ENCODE data around the gene GPR158. TPM values are rescaled to one million over a fixed set of nuclear protein-coding genes. Genes with fewer than 3 reads are reported as not detected.

Gene GPR158
- total and polyA plus RNA-seq, 2 experiments from 2014 or later, result not detected

DNA sequence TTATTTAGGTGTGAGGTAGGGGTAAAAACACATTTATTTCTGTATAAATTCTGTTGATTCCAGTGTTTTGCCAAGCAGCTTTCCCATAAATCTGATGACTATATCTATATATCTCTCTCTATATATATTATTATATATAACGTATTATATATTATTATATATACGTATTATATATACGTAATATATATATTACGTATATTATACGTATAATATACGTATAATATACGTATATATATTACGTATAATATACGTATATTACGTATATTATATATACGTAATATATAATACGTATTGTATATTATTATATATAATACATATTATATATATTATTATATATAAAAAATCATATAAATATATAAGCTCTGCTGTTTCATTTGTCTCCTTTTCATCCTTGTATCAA is 163.5 kb downstream of the GPR158 start:
- Histone ChIP-seq H3K9me3 (ENCODE audit: low read depth) (no peaks in the 10 kb centered on the region), H3K4me1 (ENCODE audit: insufficient read depth) (no peaks in the 10 kb centered on the region), H3K9me2 (ENCODE audit: insufficient read depth) (no peaks in the 10 kb centered on the region), H3F3A (ENCODE audit: insufficient read depth) (no peaks in the 10 kb centered on the region), H3K27ac (no peak overlapping the region), H3K9ac (no peak overlapping the region), H2AFZ (no peak overlapping the region), H3K27me3 (replicated peaks; ENCODE audit: insufficient read depth) (no peaks in the 10 kb centered on the region), H3K79me2 (ENCODE audit: insufficient read depth) (no peaks in the 10 kb centered on the region), H4K20me1 (ENCODE audit: insufficient read depth) (no peaks in the 10 kb centered on the region), H3K36me3 (ENCODE audit: low read depth) (no peaks in the 10 kb centered on the region), H3K4me2 (ENCODE audit: unreplicated experiment) (no peak overlapping the region), H3K4me3 (no peak overlapping the region)
- WGBS, 2 experiments (ENCODE audit: low coverage in 1 of 2, low lambda C conversion rate in 2 of 2, missing lambda C conversion rate in 2 of 2), result 63% methylated on average over 12 of the region's 12 CpGs
- DNase-seq, result no peak
- in situ Hi-C loops (cut with MboI), result no loop called here
- no peak for TF ChIP-seq EZH2phosphoT487 (IDR thresholded peaks at IDR 0.05; ENCODE audit: insufficient read depth, low read depth)
- no peak for TF ChIP-seq EZH2 (IDR thresholded peaks at IDR 0.05; ENCODE audit: insufficient read depth, poor library complexity, severe bottlenecking)

DNA sequence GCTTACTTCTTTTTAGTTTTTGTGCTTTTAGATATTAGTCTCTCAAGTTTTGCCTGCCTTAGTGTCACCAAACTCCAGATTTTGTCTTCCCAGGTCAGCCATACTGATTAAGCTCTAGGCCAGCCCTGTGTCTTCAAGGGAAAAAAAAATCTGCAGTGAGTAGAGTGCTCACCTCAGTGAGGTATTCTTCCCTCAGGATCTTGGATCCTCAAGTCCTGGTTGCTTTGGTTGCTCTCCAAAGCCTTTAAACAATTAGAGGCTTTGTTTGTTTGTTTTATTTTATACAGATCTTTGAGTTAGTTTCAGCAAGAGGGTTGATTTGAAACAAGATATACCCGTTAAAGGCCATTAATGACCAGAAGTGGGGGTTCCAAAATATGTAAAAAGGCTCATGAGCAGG is 165.2 kb downstream of the GPR158 start:
- no peaks in the 10 kb centered on the region for H3F3A ChIP-seq (ENCODE audit: insufficient read depth)
- no peak overlapping the region for H3K4me3 ChIP-seq
- no peak overlapping the region for H3K27ac ChIP-seq
- H3K27me3 ChIP-seq (replicated peaks; ENCODE audit: insufficient read depth), result no peaks in the 10 kb centered on the region
- no peak for TF ChIP-seq EZH2 (IDR thresholded peaks at IDR 0.05; ENCODE audit: insufficient read depth, poor library complexity, severe bottlenecking)
- TF ChIP-seq EZH2phosphoT487 (IDR thresholded peaks at IDR 0.05; ENCODE audit: insufficient read depth, low read depth), result no peak
- in situ Hi-C loops (cut with MboI), result no loop called here
- no peaks in the 10 kb centered on the region for H4K20me1 ChIP-seq (ENCODE audit: insufficient read depth)
- no peaks in the 10 kb centered on the region for H3K36me3 ChIP-seq (ENCODE audit: low read depth)
- H3K4me2 ChIP-seq (ENCODE audit: unreplicated experiment), result no peak overlapping the region
- no peak overlapping the region for H2AFZ ChIP-seq
- no peaks in the 10 kb centered on the region for H3K79me2 ChIP-seq (ENCODE audit: insufficient read depth)
- DNase-seq, result no peak
- H3K9me3 ChIP-seq (ENCODE audit: low read depth), result no peaks in the 10 kb centered on the region
- H3K9ac ChIP-seq, result no peak overlapping the region
- 5 to 9% methylated on average over 1 of the region's 1 CpG for WGBS, 2 experiments (ENCODE audit: low coverage in 1 of 2, low lambda C conversion rate in 2 of 2, missing lambda C conversion rate in 2 of 2)
- no peaks in the 10 kb centered on the region for H3K9me2 ChIP-seq (ENCODE audit: insufficient read depth)
- H3K4me1 ChIP-seq (ENCODE audit: insufficient read depth), result no peaks in the 10 kb centered on the region

DNA sequence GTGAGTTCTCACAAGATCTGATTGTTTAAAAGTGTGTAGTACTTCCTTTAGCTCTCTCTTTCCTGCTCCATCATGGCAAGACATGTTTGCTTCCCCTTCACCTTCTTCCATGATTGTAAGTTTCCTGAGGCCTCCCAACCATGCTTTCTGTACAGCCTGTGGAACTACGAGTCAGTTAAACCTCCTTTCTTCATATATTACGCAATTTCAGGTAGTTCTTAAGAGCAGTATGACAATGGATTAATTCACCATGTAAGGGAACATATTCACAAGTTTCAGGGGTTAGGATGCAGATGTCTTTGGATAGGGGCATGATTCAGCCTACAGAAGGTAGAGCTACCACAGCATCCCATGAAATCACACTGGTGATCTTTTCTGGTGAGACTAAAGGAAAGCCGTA is 174.7 kb downstream of the GPR158 start:
- 22 to 29% methylated on average over 3 of the region's 3 CpGs for WGBS, 2 experiments (ENCODE audit: low coverage in 1 of 2, low lambda C conversion rate in 2 of 2, missing lambda C conversion rate in 2 of 2)
- Histone ChIP-seq H3K36me3 (ENCODE audit: low read depth) (no peaks in the 10 kb centered on the region), H3K9ac (no peak overlapping the region), H3K79me2 (ENCODE audit: insufficient read depth) (no peaks in the 10 kb centered on the region), H3K4me3 (no peak overlapping the region), H3K9me2 (ENCODE audit: insufficient read depth) (no peaks in the 10 kb centered on the region), H3K4me1 (ENCODE audit: insufficient read depth) (no peaks in the 10 kb centered on the region), H3K9me3 (ENCODE audit: low read depth) (peaks cover 3% of the 10 kb centered on the region), H3K4me2 (ENCODE audit: unreplicated experiment) (no peak overlapping the region), H3K27me3 (replicated peaks; ENCODE audit: insufficient read depth) (no peaks in the 10 kb centered on the region), H4K20me1 (ENCODE audit: insufficient read depth) (no peaks in the 10 kb centered on the region), H2AFZ (no peak overlapping the region), H3K27ac (no peak overlapping the region), H3F3A (ENCODE audit: insufficient read depth) (no peaks in the 10 kb centered on the region)
- no peak for DNase-seq
- no peak for TF ChIP-seq EZH2 (IDR thresholded peaks at IDR 0.05; ENCODE audit: insufficient read depth, poor library complexity, severe bottlenecking)
- no peak for TF ChIP-seq EZH2phosphoT487 (IDR thresholded peaks at IDR 0.05; ENCODE audit: insufficient read depth, low read depth)
- in situ Hi-C loops (cut with MboI), result no loop called here

DNA sequence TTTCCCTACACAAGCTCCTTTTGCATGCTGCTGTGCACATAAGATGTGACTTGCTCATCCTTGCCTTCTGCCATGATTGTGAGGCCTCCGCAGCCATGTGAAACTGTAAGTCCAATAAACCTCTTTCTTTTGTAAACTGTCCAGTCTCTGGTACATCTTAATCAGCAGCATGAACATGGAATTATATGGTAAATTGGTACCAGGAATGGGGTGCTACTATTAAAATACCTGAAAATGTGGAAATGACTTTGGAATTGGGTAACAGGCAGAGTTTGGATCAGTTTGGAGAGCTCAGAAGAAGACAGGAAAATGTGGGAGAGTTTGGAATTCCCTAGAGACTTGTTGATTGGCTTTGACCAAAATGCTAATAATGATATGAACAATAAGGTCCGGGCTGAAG is 181.8 kb downstream of the GPR158 start:
- no peaks in the 10 kb centered on the region for H3K36me3 ChIP-seq (ENCODE audit: low read depth)
- H3K9ac ChIP-seq, result no peak overlapping the region
- H3K79me2 ChIP-seq (ENCODE audit: insufficient read depth), result no peaks in the 10 kb centered on the region
- in situ Hi-C loops (cut with MboI), result no loop called here
- H3K27me3 ChIP-seq (replicated peaks; ENCODE audit: insufficient read depth), result no peaks in the 10 kb centered on the region
- H3K9me3 ChIP-seq (ENCODE audit: low read depth), result no peaks in the 10 kb centered on the region
- no peaks in the 10 kb centered on the region for H4K20me1 ChIP-seq (ENCODE audit: insufficient read depth)
- no peaks in the 10 kb centered on the region for H3F3A ChIP-seq (ENCODE audit: insufficient read depth)
- WGBS, 2 experiments (ENCODE audit: low coverage in 1 of 2, low lambda C conversion rate in 2 of 2, missing lambda C conversion rate in 2 of 2), result 34 to 44% methylated on average over 2 of the region's 2 CpGs
- H2AFZ ChIP-seq, result no peak overlapping the region
- H3K4me3 ChIP-seq, result no peak overlapping the region
- TF ChIP-seq EZH2 (IDR thresholded peaks at IDR 0.05; ENCODE audit: insufficient read depth, poor library complexity, severe bottlenecking), result no peak
- TF ChIP-seq EZH2phosphoT487 (IDR thresholded peaks at IDR 0.05; ENCODE audit: insufficient read depth, low read depth), result no peak
- no peaks in the 10 kb centered on the region for H3K9me2 ChIP-seq (ENCODE audit: insufficient read depth)
- no peak overlapping the region for H3K27ac ChIP-seq
- no peak for DNase-seq
- H3K4me2 ChIP-seq (ENCODE audit: unreplicated experiment), result no peak overlapping the region
- no peaks in the 10 kb centered on the region for H3K4me1 ChIP-seq (ENCODE audit: insufficient read depth)

DNA sequence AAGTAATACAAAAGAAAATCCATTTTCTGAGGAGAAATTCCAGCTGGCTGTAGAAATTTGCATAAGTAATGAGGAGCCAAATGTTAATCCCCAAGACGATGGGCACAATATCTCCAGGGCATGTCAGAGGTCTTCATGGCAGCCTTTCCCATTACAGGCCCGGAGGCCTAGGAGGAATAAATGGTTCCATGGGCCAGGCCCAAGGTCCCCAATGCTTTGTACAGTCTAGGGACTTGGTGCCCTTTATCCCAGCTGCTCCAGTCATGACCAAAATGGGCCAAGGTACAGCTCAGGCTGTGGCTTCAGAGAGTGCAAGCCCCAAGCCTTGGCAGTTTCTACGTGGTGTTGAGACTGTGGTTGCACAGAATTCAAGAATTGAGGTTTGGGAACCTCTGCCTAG is 182.5 kb downstream of the GPR158 start:
- H3K4me1 ChIP-seq (ENCODE audit: insufficient read depth), result no peaks in the 10 kb centered on the region
- WGBS, 2 experiments (ENCODE audit: low coverage in 1 of 2, low lambda C conversion rate in 2 of 2, missing lambda C conversion rate in 2 of 2), result 6 to 15% methylated on average over 3 of the region's 3 CpGs

More for the DNA sequence above, 182.5 kb downstream of the GPR158 start:
- Histone ChIP-seq H3K27me3 (replicated peaks; ENCODE audit: insufficient read depth) (no peaks in the 10 kb centered on the region), H3K4me3 (no peak overlapping the region), H3K79me2 (ENCODE audit: insufficient read depth) (no peaks in the 10 kb centered on the region), H4K20me1 (ENCODE audit: insufficient read depth) (no peaks in the 10 kb centered on the region), H2AFZ (no peak overlapping the region), H3F3A (ENCODE audit: insufficient read depth) (no peaks in the 10 kb centered on the region), H3K36me3 (ENCODE audit: low read depth) (no peaks in the 10 kb centered on the region), H3K9me2 (ENCODE audit: insufficient read depth) (no peaks in the 10 kb centered on the region), H3K4me2 (ENCODE audit: unreplicated experiment) (no peak overlapping the region), H3K27ac (no peak overlapping the region), H3K9me3 (ENCODE audit: low read depth) (no peaks in the 10 kb centered on the region), H3K9ac (no peak overlapping the region)
- in situ Hi-C loops (cut with MboI), result no loop called here
- TF ChIP-seq EZH2 (IDR thresholded peaks at IDR 0.05; ENCODE audit: insufficient read depth, poor library complexity, severe bottlenecking) (no peak), EZH2phosphoT487 (IDR thresholded peaks at IDR 0.05; ENCODE audit: insufficient read depth, low read depth) (no peak)
- no peak for DNase-seq

Data from GM23248 (cell line).